Esophagus (tissue), 2 donors: ENCODE results near the gene SPEM2. TPM values are rescaled to one million over a fixed set of nuclear protein-coding genes. Genes with fewer than 3 reads are reported as not detected.
A peak's percentile ranks its signal among the peaks of the same experiment; 100 is the strongest.

Source experiments
- H3K27ac ChIP-seq, 2 donors: one replicate each; pipeline ENCODE4 v1.5.1; 2013; ENCODE audit warnings: low read depth in 2 of 2, mild to moderate bottlenecking in 2 of 2, inconsistent platforms in 1 of 2, low read length in 1 of 2, moderate library complexity in 1 of 2
- H3K27me3 ChIP-seq, 2 donors: one replicate each; pipeline ENCODE4 v1.6.1; 2013; ENCODE audit warnings: low read length in 2 of 2, control low read depth in 1 of 2, mild to moderate bottlenecking in 1 of 2; ENCODE audit not compliant: insufficient read depth in 2 of 2, control insufficient read depth in 1 of 2
- H3K36me3 ChIP-seq, 2 donors: one replicate each; pipeline ENCODE4 v1.6.1; 2013; ENCODE audit warnings: low read length in 1 of 2; ENCODE audit not compliant: control insufficient read depth in 2 of 2, insufficient read depth in 2 of 2
- H3K4me1 ChIP-seq, 2 donors: one replicate each; pipeline ENCODE4 v1.6.1; 2013; ENCODE audit warnings: low read length in 1 of 2; ENCODE audit not compliant: control insufficient read depth in 2 of 2, insufficient read depth in 2 of 2
- H3K4me3 ChIP-seq, 2 donors: one replicate each; pipeline ENCODE4 v1.5.1; 2013; ENCODE audit warnings: low read length in 2 of 2, mild to moderate bottlenecking in 2 of 2, low read depth in 1 of 2, moderate library complexity in 1 of 2
- H3K9me3 ChIP-seq, 2 donors: one replicate each; pipeline ENCODE4 v1.6.1; 2013; ENCODE audit warnings: mild to moderate bottlenecking in 2 of 2, low read depth in 1 of 2, low read length in 1 of 2, moderate library complexity in 1 of 2; ENCODE audit not compliant: control insufficient read depth in 2 of 2, insufficient read depth in 1 of 2
- WGBS, 2 donors: extraction: QIAGEN DNeasy Blood & Tissue Kit; methylation state at CpG; one replicate each; pipeline ENCODE4 v1.1.7; 2013; 5-methylcytosine and 5-hydroxymethylcytosine counted together
- polyA plus RNA-seq, 2 donors: library from polyadenylated mRNA; stranded (reverse); fragments of 200-250 nt; gene quantifications; one replicate each; pipeline ENCODE4 v1.2.3, GENCODE V29; 2013
- donor health status: healthy with polysubstance abuse.
- donor health status: Bipolar disorder and iron deficiency.

Gene SPEM2
- polyA plus RNA-seq, 2 donors = not detected

GRCh38 chr17:7448461-7448860 lies 23.0 kb downstream of the SPEM2 start:
- WGBS, 2 donors = 86 to 94% methylated on average over 7 of the region's 7 CpGs

GRCh38 chr17:7459961-7460545 lies 34.6 kb downstream of the SPEM2 start:
- WGBS, 2 donors = 69 to 70% methylated on average over 3 of the region's 3 CpGs
- Histone ChIP-seq H3K27me3 (no peaks in the 10 kb centered on the region), H3K4me1 (peaks cover 0 to 4% of the 10 kb centered on the region in 2 donors), H3K9me3 (no peaks in the 10 kb centered on the region), H3K27ac (no peak overlapping the region), H3K36me3 (peaks cover 0 to 21% of the 10 kb centered on the region in 2 donors), H3K4me3 (no peak overlapping the region)

More at GRCh38 chr17:7448461-7448860, 23.0 kb downstream of the SPEM2 start:
- peaks cover 3 to 22% of the 10 kb centered on the region in 2 donors for H3K4me1 ChIP-seq
- H3K36me3 ChIP-seq = no peaks in the 10 kb centered on the region
- no peak overlapping the region for H3K4me3 ChIP-seq
- H3K9me3 ChIP-seq = no peaks in the 10 kb centered on the region
- H3K27me3 ChIP-seq = peaks cover 0 to 6% of the 10 kb centered on the region in 2 donors
- no peak overlapping the region for H3K27ac ChIP-seq

GRCh38 chr17:7460850-7461660 lies 35.6 kb downstream of the SPEM2 start:
- H3K9me3 ChIP-seq = no peaks in the 10 kb centered on the region
- H3K27me3 ChIP-seq = no peaks in the 10 kb centered on the region
- no peak overlapping the region for H3K4me3 ChIP-seq
- H3K36me3 ChIP-seq = peaks cover 0 to 25% of the 10 kb centered on the region in 2 donors
- H3K27ac ChIP-seq = no peak overlapping the region
- WGBS, 2 donors = 93 to 94% methylated on average over 7 of the region's 7 CpGs
- peaks cover 0 to 4% of the 10 kb centered on the region in 2 donors for H3K4me1 ChIP-seq

- peaks cover 0 to 34% of the 10 kb centered on the region in 2 donors for H3K36me3 ChIP-seq
- H3K4me1 ChIP-seq = no peaks in the 10 kb centered on the region
- no peak overlapping the region for H3K27ac ChIP-seq
- no peaks in the 10 kb centered on the region for H3K27me3 ChIP-seq
- H3K4me3 ChIP-seq = no peak overlapping the region
- peaks cover 0 to 2% of the 10 kb centered on the region in 2 donors for H3K9me3 ChIP-seq
- WGBS, 2 donors = 87 to 89% methylated on average over 36 to 44 of the region's 44 CpGs
These were observed 37.3 kb downstream of the SPEM2 start for GRCh38 chr17:7462474-7463371.

GRCh38 chr17:7463372-7463846 lies 38.0 kb downstream of the SPEM2 start:
- no peaks in the 10 kb centered on the region for H3K4me1 ChIP-seq
- no peaks in the 10 kb centered on the region for H3K27me3 ChIP-seq
- peak overlapping the region in 1 of 2 donors; percentile 79 for H3K27ac ChIP-seq
- H3K4me3 ChIP-seq = no peak overlapping the region
- H3K9me3 ChIP-seq = peaks cover 0 to 2% of the 10 kb centered on the region in 2 donors
- peaks cover 0 to 34% of the 10 kb centered on the region in 2 donors for H3K36me3 ChIP-seq
- WGBS, 2 donors = 86 to 91% methylated on average over 14 of the region's 14 CpGs

GRCh38 chr17:7464081-7464480 lies 38.7 kb downstream of the SPEM2 start:
- peak overlapping the region in 1 of 2 donors; percentile 79 for H3K27ac ChIP-seq
- peaks cover 0 to 34% of the 10 kb centered on the region in 2 donors for H3K36me3 ChIP-seq
- H3K4me1 ChIP-seq = no peaks in the 10 kb centered on the region
- no peak overlapping the region for H3K4me3 ChIP-seq
- H3K27me3 ChIP-seq = no peaks in the 10 kb centered on the region
- H3K9me3 ChIP-seq = peaks cover 0 to 2% of the 10 kb centered on the region in 2 donors
- 56 to 67% methylated on average over 9 of the region's 9 CpGs for WGBS, 2 donors

- Histone ChIP-seq H3K36me3 (peaks cover 0 to 34% of the 10 kb centered on the region in 2 donors), H3K27ac (no peak overlapping the region), H3K4me3 (no peak overlapping the region), H3K27me3 (no peaks in the 10 kb centered on the region), H3K9me3 (peaks cover 0 to 2% of the 10 kb centered on the region in 2 donors), H3K4me1 (no peaks in the 10 kb centered on the region)
- WGBS, 2 donors = 89% methylated on average over 33 of the region's 33 CpGs
These were observed 40.3 kb downstream of the SPEM2 start for GRCh38 chr17:7465597-7466275.

- peaks cover 0 to 34% of the 10 kb centered on the region in 2 donors for H3K36me3 ChIP-seq
- 85 to 89% methylated on average over 9 of the region's 9 CpGs for WGBS, 2 donors
These were observed 40.9 kb downstream of the SPEM2 start for GRCh38 chr17:7466318-7466638.

More at GRCh38 chr17:7466318-7466638, 40.9 kb downstream of the SPEM2 start:
- no peaks in the 10 kb centered on the region for H3K27me3 ChIP-seq
- H3K4me1 ChIP-seq = no peaks in the 10 kb centered on the region
- H3K9me3 ChIP-seq = peaks cover 0 to 2% of the 10 kb centered on the region in 2 donors
- peak overlapping the region in 1 of 2 donors; percentile 17 for H3K27ac ChIP-seq
- H3K4me3 ChIP-seq = no peak overlapping the region
